Muscle layer of duodenum (tissue), 2 donors: ENCODE results near the gene SAMD10.
"Not testable (repeated sequence)": the region's sequence is repeated elsewhere in the genome, so short reads cannot be mapped to it uniquely, and the experiment has no call there.

Experiments used
- H3K27ac ChIP-seq: one replicate; pipeline ENCODE4 v1.7.0; 2013; ENCODE audit warnings: mild to moderate bottlenecking, low read length
- H3K27me3 ChIP-seq: one replicate; pipeline ENCODE4 v1.7.0; 2013; ENCODE audit warnings: low read depth, mild to moderate bottlenecking, control low read depth, low read length
- H3K36me3 ChIP-seq, 2 donors: one replicate each; pipeline ENCODE4 v1.7.0; 2013; ENCODE audit warnings: low read length in 2 of 2, control low read depth in 1 of 2, mild to moderate bottlenecking in 1 of 2; ENCODE audit not compliant: insufficient read depth in 2 of 2, control insufficient read depth in 1 of 2
- H3K4me1 ChIP-seq, 2 donors: one replicate each; pipeline ENCODE4 v1.7.0; 2013; ENCODE audit warnings: low read length in 2 of 2, mild to moderate bottlenecking in 2 of 2, control low read depth in 1 of 2, moderate library complexity in 1 of 2; ENCODE audit not compliant: insufficient read depth in 2 of 2, control insufficient read depth in 1 of 2
- H3K4me3 ChIP-seq, 2 donors: one replicate each; pipeline ENCODE4 v1.7.0; 2013; ENCODE audit warnings: low read length in 2 of 2, low read depth in 1 of 2, mild to moderate bottlenecking in 1 of 2
- H3K9me3 ChIP-seq, 2 donors: one replicate each; pipeline ENCODE4 v1.7.0; 2013; ENCODE audit warnings: low read length in 2 of 2, control low read depth in 1 of 2, mild to moderate bottlenecking in 1 of 2; ENCODE audit not compliant: control insufficient read depth in 1 of 2
- donor health status: healthy.

Gene SAMD10

DNA sequence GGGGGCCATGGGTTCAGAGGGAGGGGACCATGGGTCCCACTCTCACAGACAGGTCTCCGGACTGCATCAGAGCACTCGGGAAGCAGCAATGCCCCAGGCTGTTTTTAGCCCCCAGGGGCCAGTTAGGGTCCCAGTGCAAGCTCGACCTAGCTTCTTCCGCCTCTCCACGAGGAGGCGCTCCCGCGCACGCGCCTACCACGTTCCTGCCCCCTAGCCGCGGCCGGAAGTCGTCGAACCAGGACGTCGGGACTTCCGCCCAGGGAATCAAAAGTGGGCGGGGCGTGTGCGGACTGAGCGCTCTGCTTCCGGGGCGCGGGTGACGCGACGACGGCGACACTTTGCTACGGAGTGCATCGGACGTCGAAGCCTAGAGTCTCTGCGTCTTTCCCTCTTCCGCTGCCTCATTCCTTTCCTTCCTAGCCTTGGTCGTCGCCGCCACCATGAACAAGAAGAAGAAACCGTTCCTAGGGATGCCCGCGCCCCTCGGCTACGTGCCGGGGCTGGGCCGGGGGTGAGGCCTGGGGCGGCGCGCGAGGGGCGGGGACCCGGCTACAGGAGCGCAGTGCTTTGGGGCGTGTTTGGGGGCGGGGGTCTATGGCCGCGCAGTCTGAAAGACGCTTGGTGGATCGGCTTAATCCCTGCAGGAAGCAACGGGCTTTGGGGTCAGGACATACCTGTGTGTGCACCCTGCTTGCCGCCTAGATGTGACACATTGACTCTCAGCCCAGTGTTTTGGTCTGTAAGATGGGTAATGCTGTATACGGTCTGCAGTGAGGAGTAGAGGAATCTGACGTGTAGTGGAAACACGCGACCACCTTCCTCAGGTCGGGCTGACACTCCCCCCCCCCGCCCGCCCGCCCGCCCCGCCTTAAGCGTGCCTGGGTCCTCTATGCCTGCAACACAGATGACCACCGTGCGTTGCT is 1.6 kb upstream of the SAMD10 start, which contains the start of gene PRPF6:
Gene PRPF6 (plus strand): TSS at position 327 of the 923 bp plus-strand sequence. CDS start 114 bp downstream, at position 441.
- Histone ChIP-seq H3K4me1 (peaks cover 4 to 30% of the 10 kb centered on the region in 2 donors), H3K36me3 (peaks cover 19 to 32% of the 10 kb centered on the region in 2 donors), H3K27ac (no peak within 1 kb of the TSS), H3K27me3 (no peaks in the 10 kb centered on the region), H3K4me3 (peak within 1 kb of the TSS; percentile 78 to 96), H3K9me3 (no peaks in the 10 kb centered on the region)

DNA sequence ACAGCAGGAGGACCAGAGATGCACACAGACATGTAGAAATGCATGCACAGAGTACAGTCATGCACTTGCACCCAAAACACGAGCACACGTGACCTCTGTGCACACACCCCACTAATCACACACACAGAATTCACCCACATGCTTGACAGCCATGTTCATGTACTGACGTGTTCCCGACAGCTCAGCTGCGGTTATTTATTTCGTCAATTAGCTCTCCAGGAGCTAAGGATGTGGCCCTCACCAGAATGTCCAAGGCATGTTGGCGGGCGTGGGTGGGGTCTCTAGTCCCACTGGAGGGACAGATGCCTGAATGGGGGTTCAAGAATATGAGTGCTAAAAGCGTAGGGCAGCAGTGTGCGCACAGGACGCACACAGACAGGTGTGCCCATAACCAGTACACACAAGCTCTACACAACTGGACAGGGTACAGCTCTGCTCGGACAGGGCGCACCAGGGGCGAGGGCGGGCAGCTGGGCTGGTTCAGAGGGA is 919 bp upstream of the SAMD10 start:
- Histone ChIP-seq H3K36me3 (peaks cover 18 to 25% of the 10 kb centered on the region in 2 donors), H3K27ac (no peak overlapping the region), H3K4me3 (peak overlapping the region; percentile 78 to 96), H3K27me3 (no peaks in the 10 kb centered on the region), H3K9me3 (no peaks in the 10 kb centered on the region), H3K4me1 (peaks cover 4 to 30% of the 10 kb centered on the region in 2 donors)

DNA sequence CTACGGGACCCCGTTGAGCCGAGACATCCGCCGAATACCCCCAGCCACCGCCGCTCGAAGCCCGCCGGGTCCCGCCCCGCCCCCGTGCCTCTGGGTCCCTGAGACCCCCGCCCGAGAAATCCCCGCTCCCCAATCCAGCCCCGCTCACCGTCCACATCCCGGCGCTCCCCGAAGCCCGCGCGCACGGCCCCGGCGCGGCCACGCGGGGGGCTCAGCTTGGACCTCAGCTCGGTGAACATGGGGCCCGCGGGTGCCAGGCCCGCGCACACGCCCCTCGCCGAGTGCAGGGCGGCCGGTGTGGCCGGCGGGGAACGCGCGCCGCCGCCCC is 249 bp downstream of the SAMD10 start:
- peaks cover 8 to 14% of the 10 kb centered on the region in 2 donors for H3K36me3 ChIP-seq
- H3K4me3 ChIP-seq = peak overlapping the region; percentile 52 to 60
- no peaks in the 10 kb centered on the region for H3K9me3 ChIP-seq
- H3K27ac ChIP-seq = no peak overlapping the region
- H3K27me3 ChIP-seq = no peaks in the 10 kb centered on the region
- H3K4me1 ChIP-seq = peaks cover 4 to 32% of the 10 kb centered on the region in 2 donors

DNA sequence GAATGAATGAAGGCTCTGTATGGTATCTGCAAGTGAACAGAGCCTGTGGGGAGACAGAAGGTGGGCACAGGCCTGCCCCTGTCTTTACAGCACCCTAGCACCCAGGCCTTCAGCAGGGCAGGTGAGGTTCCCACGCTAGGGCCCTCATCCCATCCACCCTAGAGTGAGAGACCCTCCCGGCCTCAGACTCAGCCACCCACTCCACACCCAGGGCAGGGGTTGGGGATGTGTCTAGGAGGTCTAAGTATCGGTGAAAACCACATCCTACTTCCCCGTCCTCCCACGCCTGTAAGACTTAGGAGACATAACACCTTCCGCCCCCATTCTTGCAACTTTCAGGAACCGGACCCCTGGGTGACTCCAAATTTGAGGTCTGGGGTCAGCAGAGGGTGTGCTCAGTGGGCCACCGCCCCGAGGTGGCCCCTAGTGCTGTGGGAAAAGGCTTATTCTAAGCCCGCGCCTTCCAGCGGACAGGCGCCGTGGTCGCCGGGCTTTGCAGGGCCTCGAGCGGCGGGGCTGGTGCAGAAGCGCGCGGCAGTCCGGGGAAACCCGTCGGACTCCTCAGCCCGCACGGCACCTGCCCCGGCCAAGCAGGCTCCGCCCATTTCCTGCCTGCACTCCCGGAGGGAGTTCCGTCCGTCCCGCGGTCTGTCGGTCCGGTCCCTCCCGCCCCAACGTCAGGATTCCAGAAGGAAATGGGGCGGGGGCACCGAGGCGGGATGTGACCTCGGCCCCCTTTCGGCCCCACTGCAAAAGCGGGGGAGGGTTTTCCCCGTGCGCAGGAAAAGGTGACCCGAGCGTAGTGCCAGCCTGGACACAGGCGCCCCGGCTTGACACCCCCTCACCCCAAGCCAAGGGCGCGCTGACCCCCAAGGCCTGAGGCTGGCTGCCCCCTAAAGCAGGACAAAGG is 868 bp downstream of the SAMD10 start:
- Histone ChIP-seq H3K4me3 (peak overlapping the region; percentile 52 to 60), H3K36me3 (peaks cover 8 to 9% of the 10 kb centered on the region in 2 donors), H3K27ac (no peak overlapping the region), H3K27me3 (no peaks in the 10 kb centered on the region), H3K4me1 (peaks cover 4 to 37% of the 10 kb centered on the region in 2 donors), H3K9me3 (no peaks in the 10 kb centered on the region)

DNA sequence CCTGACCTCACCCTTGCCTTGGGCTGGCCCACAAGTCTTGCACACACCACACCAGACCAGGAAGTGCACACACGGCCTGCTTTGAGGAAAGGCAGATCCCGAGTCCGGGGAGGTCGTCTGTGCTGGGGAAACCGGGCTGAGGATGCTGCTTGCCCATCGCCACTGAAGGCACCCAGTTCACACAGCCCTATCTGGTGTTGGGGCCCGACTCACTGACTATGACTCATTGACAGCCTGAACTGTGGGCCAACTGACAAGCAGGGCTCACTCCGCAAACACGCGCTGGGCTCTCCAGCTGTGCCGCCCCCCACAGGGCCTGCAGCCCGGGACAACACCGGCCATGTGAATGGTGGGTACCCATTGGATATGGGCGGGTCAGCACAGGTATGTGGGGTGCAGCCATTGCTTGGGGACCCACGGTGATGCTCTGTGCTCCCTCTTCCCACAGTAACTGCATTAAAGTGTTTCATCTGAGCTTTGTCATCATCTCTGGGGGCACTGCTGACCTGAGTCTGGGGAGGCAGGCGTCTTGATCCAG is 1.6 kb downstream of the SAMD10 start:
- H3K4me1 ChIP-seq = peaks cover 4 to 38% of the 10 kb centered on the region in 2 donors
- H3K27ac ChIP-seq = no peak overlapping the region
- H3K36me3 ChIP-seq = peaks cover 2% of the 10 kb centered on the region in 2 donors
- H3K4me3 ChIP-seq = no peak overlapping the region
- no peaks in the 10 kb centered on the region for H3K27me3 ChIP-seq
- H3K9me3 ChIP-seq = no peaks in the 10 kb centered on the region

DNA sequence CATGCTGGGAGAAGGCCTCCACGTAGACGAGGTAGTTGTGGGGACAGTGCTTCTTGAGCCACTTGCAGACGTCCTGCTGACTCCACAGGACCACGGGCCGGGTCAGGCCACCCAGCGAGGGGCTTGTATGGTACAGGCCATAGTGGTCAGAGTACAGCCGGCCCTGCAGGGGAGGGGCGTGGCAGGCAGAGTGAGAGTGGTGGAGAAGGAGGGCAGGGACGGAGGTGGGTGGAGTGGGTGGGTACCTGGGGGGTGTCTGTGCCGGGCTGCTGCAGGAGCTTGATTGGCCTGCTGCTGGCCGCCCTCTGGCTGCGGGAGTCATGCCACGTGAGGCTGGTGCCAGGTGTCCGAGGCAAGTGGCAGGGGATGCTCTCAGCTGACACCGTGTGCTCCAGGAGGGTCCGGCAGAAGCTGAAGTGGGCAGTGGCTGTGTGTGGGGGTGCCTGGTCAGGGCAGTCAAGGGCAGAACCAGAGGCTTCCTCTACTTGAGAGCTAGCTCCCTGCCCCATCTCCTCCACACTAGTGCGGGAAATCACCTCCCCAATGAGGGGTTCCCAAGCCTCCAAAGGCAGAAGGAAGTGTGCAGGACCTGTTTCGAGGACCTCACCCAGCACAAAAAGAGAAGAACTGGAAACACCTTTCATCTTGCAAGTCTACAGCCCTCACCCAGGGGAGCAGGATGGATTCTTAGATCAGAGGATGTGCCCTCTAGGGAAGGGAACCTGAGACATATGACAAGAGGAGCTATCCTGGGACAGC is 2.3 kb downstream of the SAMD10 start:
- no peaks in the 10 kb centered on the region for H3K36me3 ChIP-seq
- no peak overlapping the region for H3K27ac ChIP-seq
- H3K4me1 ChIP-seq = peaks cover 0 to 34% of the 10 kb centered on the region in 2 donors
- H3K4me3 ChIP-seq = no peak overlapping the region
- no peaks in the 10 kb centered on the region for H3K27me3 ChIP-seq
- no peaks in the 10 kb centered on the region for H3K9me3 ChIP-seq

DNA sequence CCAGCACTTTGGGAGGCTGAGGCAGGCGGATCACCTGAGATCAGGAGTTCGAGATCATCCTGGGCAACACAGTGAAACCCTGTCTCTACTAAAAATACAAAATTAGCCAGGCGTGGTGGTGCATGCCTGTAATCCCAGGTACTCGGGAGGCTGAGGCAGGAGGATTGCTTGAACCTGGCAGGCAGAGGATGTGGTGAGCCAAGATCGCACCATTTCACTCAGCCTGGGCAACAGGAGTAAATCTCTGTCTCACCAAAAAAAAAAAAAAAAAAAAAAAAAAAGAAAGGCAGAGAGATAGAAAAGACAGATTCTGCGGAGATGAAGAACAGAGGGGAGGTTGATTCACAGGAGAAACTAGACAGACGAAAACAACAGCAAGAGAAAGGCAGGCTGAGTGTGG is 2.9 kb downstream of the SAMD10 start:
- H3K36me3 ChIP-seq, H3K27ac ChIP-seq, H3K9me3 ChIP-seq, H3K27me3 ChIP-seq, H3K4me3 ChIP-seq: not testable (repeated sequence)
- H3K4me1 ChIP-seq = peaks cover 0 to 27% of the 10 kb centered on the region in 2 donors

DNA sequence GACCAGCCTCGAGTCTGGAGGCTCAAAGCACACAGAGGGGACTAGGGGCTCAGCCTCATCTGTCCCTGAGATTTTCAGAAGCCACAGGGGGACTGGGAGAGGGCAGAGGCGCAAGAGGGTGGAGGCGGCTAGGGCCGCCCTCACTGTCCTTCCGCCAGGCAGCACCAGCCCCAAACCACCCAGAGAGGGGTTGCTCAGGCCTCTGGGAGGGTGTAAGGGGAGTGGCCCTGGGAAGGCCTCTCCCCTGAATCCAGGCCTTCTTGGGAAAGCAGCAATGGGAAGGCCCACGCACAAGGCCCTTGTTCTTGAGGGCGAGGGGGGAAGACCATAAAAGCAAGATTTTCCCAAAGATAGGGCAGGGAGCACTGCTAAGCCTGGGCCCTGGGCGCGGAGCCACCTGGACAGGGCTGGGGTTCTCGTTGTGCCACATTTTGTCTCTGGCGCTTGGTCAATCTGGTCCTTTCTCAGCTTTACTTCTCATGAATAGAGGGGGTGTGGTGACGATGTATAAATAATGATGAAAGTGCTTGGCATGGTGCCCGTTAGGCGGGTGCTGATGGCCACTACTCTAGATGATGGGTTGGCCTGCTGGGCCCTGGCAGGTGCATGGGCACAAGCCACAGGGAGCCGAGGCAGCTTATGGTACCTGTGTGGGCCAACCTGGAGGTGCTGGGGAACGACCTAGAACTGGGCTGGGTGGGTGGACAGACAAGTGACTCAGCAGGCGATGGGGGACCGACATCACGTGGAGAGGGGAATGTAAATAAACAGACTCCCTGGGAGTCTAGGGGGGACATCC is 4.8 kb downstream of the SAMD10 start:
- no peaks in the 10 kb centered on the region for H3K36me3 ChIP-seq
- no peak overlapping the region for H3K4me3 ChIP-seq
- H3K27ac ChIP-seq = no peak overlapping the region
- H3K27me3 ChIP-seq = no peaks in the 10 kb centered on the region
- H3K4me1 ChIP-seq = peaks cover 0 to 20% of the 10 kb centered on the region in 2 donors
- H3K9me3 ChIP-seq = no peaks in the 10 kb centered on the region

DNA sequence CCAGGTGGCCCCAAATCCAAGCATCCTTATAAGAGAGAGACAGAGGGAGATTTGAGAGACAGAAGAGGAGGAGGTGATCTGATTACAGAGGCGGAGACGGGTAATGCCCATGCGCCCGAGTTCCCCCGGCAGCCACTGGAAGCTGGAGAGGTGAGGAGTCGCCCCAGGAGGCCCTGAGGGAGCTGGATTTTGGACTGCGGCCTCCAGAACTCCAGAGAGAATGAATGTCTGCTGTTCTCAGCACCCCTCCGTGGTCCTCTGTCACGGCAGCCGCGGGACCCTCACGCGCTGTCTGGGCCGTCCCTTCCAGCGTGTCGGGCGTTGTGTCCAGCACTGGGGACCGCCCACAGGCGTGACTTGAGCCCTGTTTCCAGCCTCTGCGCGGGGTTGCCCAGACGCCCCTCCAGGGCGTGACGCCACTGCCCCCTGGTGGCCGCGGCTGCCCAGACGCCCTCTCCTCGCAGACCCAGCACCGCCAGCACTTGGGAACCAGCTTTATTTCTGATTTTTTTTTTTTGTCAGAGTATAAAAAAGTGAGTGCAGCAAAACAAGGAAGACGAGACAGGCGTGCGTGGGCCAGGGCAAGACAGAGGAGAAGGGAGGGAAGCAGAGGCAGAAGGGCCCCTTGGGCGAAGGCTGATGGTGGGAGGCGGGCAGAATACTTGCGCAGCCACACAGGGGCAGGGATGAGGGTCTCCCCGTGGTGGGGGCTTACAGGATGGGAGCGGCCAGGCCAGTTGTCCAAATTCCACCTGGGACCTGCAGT is 5.6 kb downstream of the SAMD10 start:
- Histone ChIP-seq H3K9me3 (no peaks in the 10 kb centered on the region), H3K27ac (no peak overlapping the region), H3K4me3 (peak overlapping the region in 1 of 2 donors; percentile 36), H3K27me3 (no peaks in the 10 kb centered on the region), H3K36me3 (no peaks in the 10 kb centered on the region), H3K4me1 (peaks cover under 1 to 22% of the 10 kb centered on the region in 2 donors)
